Naive thymus-derived CD4-positive, alpha-beta T cell (primary cell): ENCODE measurements around the gene BCLAF1. TPM values are rescaled to one million over a fixed set of nuclear protein-coding genes. Genes with fewer than 3 reads are reported as not detected.
A peak's percentile ranks its signal among the peaks of the same experiment; 100 is the strongest.

Source experiments
- ATAC-seq: fragments of 150-1000 bp; cut with Tn5 transposase; 2 replicates; pipeline ENCODE4 v1.10.0; 2021; ENCODE audit warnings: mild to moderate bottlenecking, moderate library complexity
- CTCF ChIA-PET: fragments of 350-600 bp; sonication (Branson Sonifier 250); formaldehyde crosslinking; loops from one replicate; lab custom pipeline; 2021; ENCODE audit warnings: antibody characterized with exemption; lab: Charles Lee
- POLR2A ChIA-PET: fragments of 350-600 bp; sonication (Branson Sonifier 250); formaldehyde crosslinking; loops from one replicate; lab custom pipeline; 2021; ENCODE audit warnings: antibody characterized with exemption, inconsistent platforms; lab: Charles Lee
- DNase-seq, 9 donors: peaks; one replicate each; pipeline versions ENCODE4 v3.0.0 to v3.0.0-alpha.2; 2020 to 2022; ENCODE audit warnings: mixed read lengths in 1 of 9
- H3K27ac ChIP-seq: one replicate; pipeline ENCODE4 v1.7.0; 2013; ENCODE audit warnings: mild to moderate bottlenecking, low read depth, low read length, moderate library complexity
- H3K27me3 ChIP-seq, 2 donors: one replicate each; pipeline ENCODE4 v1.7.0; 2013; ENCODE audit warnings: low read length in 2 of 2, mild to moderate bottlenecking in 2 of 2, moderate library complexity in 2 of 2; ENCODE audit not compliant: control insufficient read depth in 2 of 2, insufficient read depth in 2 of 2
- H3K36me3 ChIP-seq, 3 experiments: 1 replicate in 2 of 3; 2 replicates in 1 of 3; pipeline ENCODE4 v1.7.0; 2013; ENCODE audit warnings: low read length in 3 of 3, mild to moderate bottlenecking in 3 of 3, moderate library complexity in 1 of 3; ENCODE audit not compliant: insufficient read depth in 3 of 3, control insufficient read depth in 2 of 3
- H3K4me1 ChIP-seq, 2 donors: one replicate each; pipeline ENCODE4 v1.7.0; 2013; ENCODE audit warnings: low read length in 2 of 2, mild to moderate bottlenecking in 2 of 2, moderate library complexity in 1 of 2; ENCODE audit not compliant: control insufficient read depth in 2 of 2, insufficient read depth in 2 of 2
- H3K4me3 ChIP-seq: 2 replicates; pipeline ENCODE4 v1.7.0; 2013; ENCODE audit warnings: mild to moderate bottlenecking, low read length
- H3K9me3 ChIP-seq, 3 experiments: 1 replicate in 2 of 3; 2 replicates in 1 of 3; pipeline ENCODE4 v1.7.0; 2013; ENCODE audit warnings: low read length in 3 of 3; ENCODE audit not compliant: control insufficient read depth in 2 of 3
- H3K27ac Mint-ChIP-seq, 9 donors: one replicate each; pipeline ENCODE4 v1.8.0; 2020 to 2022; ENCODE audit warnings: mixed read lengths in 9 of 9, mild to moderate bottlenecking in 8 of 9, moderate library complexity in 5 of 9, inconsistent platforms in 2 of 9
- H3K27me3 Mint-ChIP-seq, 5 donors: one replicate each; pipeline ENCODE4 v1.8.0; 2021 to 2022; ENCODE audit warnings: mixed read lengths in 5 of 5, mild to moderate bottlenecking in 1 of 5
- H3K36me3 Mint-ChIP-seq, 5 donors: one replicate each; pipeline ENCODE4 v1.8.0; 2020 to 2022; ENCODE audit warnings: mixed read lengths in 5 of 5, mild to moderate bottlenecking in 3 of 5, inconsistent platforms in 1 of 5
- H3K4me1 Mint-ChIP-seq, 7 donors: one replicate each; pipeline ENCODE4 v1.8.0; 2020 to 2022; ENCODE audit warnings: mixed read lengths in 7 of 7, mild to moderate bottlenecking in 3 of 7, inconsistent platforms in 1 of 7
- H3K4me3 Mint-ChIP-seq, 10 donors: one replicate each; pipeline ENCODE4 v1.8.0; 2020 to 2022; ENCODE audit warnings: mild to moderate bottlenecking in 10 of 10, mixed read lengths in 10 of 10, moderate library complexity in 6 of 10, inconsistent platforms in 2 of 10
- H3K9me3 Mint-ChIP-seq, 11 donors: one replicate each; pipeline ENCODE4 v1.8.0; 2020 to 2022; ENCODE audit warnings: mixed read lengths in 11 of 11, mild to moderate bottlenecking in 4 of 11, inconsistent platforms in 1 of 11, moderate library complexity in 1 of 11
- intact Hi-C, 2 donors: fragments of 100-400 bp; cut with micrococcal nuclease; formaldehyde crosslinking; loops; one replicate each; pipeline ENCODE4 v1.15.1; 2023
- polyA plus RNA-seq, 2 donors: library from polyadenylated mRNA; unstranded; fragments of 300-500 nt; fragmentation: Illumina TruSeq; gene quantifications; one replicate each; pipeline ENCODE4 v1.2.3, GENCODE V29; 2021
- total RNA-seq, 6 experiments: library from RNA in 5 of 6; stranded (reverse) in 5 of 6; gene quantifications; 1 replicate in 5 of 6; 2 replicates in 1 of 6; pipeline ENCODE4 v1.2.3 and lab custom pipeline; 2021 to 2026

The BCLAF1 gene
- total and polyA plus RNA-seq, 7 experiments from 2014 or later = 127 to 439 (median 245) TPM

DNA sequence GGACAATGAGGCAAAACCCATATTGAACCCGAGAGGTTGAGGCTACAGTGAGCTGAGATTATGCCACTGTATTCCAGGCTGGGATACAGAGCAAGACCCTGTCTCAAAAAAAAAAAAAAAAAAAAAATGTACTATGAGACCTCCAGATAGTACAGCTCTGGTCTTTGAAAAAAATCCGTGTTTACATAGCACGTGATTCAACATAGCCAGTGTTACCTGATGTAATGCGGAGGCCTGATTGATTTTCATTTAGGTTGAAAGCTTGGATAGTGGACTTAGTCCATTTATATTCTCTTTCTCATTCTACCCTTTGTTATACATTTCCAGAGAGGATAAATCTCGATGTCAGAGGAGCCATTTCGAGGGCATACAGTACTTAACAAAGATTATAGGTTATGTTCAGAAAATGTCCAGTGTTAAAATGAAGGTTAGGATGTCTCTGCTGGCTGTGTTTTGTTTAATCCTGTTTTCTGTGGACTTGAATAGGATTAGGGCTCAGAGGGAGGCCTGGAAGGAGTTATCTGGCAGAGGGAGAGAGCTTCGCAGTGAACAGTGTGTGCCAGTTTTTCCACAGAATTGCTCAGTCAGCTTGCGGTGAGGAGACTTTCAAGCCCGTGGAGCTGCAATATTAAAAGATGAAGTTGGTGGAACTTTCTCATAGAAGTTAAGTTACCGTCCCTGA, 33.9 kb upstream of the BCLAF1 start:
- DNase-seq = no peak

DNA sequence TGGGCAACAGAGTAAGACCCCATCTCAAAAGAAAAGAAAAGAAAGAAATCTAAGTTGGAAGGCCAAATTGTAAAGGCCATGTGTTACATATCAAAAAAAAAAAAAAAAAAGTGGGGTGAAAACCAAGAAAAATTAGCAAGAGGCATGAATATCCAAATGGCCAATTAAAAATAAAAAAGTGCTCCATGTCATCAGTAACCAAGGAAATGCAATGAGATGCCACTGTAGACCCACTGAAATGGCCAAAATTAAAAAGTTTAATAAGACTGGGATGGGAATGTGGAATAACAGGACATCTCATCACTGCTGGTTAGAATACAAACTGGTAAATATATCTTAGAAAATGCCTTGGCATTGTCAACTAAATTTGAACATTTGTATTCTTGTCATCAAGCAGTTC, 30.1 kb upstream of the BCLAF1 start:
- POLR2A ChIA-PET = no interaction called here
- H3K27ac ChIP-seq = no peak overlapping the region
- Mint-ChIP-seq H3K9me3 (no peaks in the 10 kb centered on the region), H3K27ac (no peak overlapping the region), H3K27me3 (peaks cover 0 to 8% (median 0%) of the 10 kb centered on the region in 5 donors), H3K36me3 (no peaks in the 10 kb centered on the region), H3K4me1 (peaks cover 0 to 5% (median 0%) of the 10 kb centered on the region in 7 donors), H3K4me3 (no peak overlapping the region)
- no peaks in the 10 kb centered on the region for H3K27me3 ChIP-seq
- H3K36me3 ChIP-seq = no peaks in the 10 kb centered on the region
- no peaks in the 10 kb centered on the region for H3K4me1 ChIP-seq
- no peak for ATAC-seq
- H3K4me3 ChIP-seq = no peak overlapping the region
- DNase-seq = no peak
- CTCF ChIA-PET = interaction anchor here (1.1 kb wide), 1 partner anchor 93 kb away, joined by 3 read pairs; no protein-coding TSS in a partner anchor
- intact Hi-C loops = loop anchor here in 1 of 2 donors (5.0 kb wide), 1 partner anchor 37 kb away; no protein-coding TSS in a partner anchor
- H3K9me3 ChIP-seq = no peaks in the 10 kb centered on the region

More for the DNA sequence above, 33.9 kb upstream of the BCLAF1 start:
- CTCF ChIA-PET = interaction anchor here (0.9 kb wide), 1 partner anchor 97 kb away, joined by 3 read pairs; no protein-coding TSS in a partner anchor
- H3K27me3 ChIP-seq = no peaks in the 10 kb centered on the region
- H3K36me3 ChIP-seq = no peaks in the 10 kb centered on the region
- intact Hi-C loops = no loop called here
- H3K36me3 Mint-ChIP-seq = no peaks in the 10 kb centered on the region
- H3K4me3 Mint-ChIP-seq = no peak overlapping the region
- no peak overlapping the region for H3K4me3 ChIP-seq
- no peaks in the 10 kb centered on the region for H3K4me1 Mint-ChIP-seq
- no peak overlapping the region for H3K27ac Mint-ChIP-seq
- no peaks in the 10 kb centered on the region for H3K9me3 ChIP-seq
- H3K9me3 Mint-ChIP-seq = no peaks in the 10 kb centered on the region
- H3K27me3 Mint-ChIP-seq = peaks cover 0 to 8% (median 0%) of the 10 kb centered on the region in 5 donors
- no peaks in the 10 kb centered on the region for H3K4me1 ChIP-seq
- ATAC-seq = no peak
- POLR2A ChIA-PET = no interaction called here
- no peak overlapping the region for H3K27ac ChIP-seq

DNA sequence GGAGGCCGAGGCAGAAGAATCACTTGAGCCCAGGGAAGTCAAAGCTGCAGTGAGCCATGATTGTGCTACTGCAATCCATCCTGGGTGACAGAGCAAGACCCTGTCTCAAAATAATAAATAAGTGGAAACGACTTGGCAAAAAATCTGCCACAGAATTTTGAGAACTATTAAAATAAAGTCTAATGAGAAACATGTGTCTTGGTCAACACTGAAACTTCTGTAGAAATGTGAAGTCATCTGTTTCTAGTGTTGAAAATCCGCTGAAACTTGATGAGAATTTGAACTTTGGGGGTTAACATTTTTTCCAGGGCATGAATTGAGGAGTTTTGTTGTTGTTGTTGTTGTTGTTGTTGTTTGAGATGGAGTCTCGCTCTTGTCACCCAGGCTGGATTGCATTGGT, 29.0 kb upstream of the BCLAF1 start:
- Mint-ChIP-seq H3K27me3 (peaks cover 0 to 13% (median 0%) of the 10 kb centered on the region in 5 donors), H3K4me1 (peaks cover 0 to 5% (median 0%) of the 10 kb centered on the region in 7 donors), H3K27ac (no peak overlapping the region), H3K4me3 (no peak overlapping the region), H3K36me3 (no peaks in the 10 kb centered on the region), H3K9me3 (no peaks in the 10 kb centered on the region)
- ATAC-seq (no peak), DNase-seq (no peak)
- intact Hi-C loops = loop anchor here in 1 of 2 donors (5.0 kb wide), 1 partner anchor 36 kb away; no protein-coding TSS in a partner anchor
- ChIA-PET CTCF (interaction anchor here (0.7 to 1.4 kb wide), 5 partner anchors 8 to 868 kb away, joined by 3 to 5 read pairs (median 3); partner anchors contain the start of gene MTFR2), POLR2A (interaction anchor here (0.7 to 3.2 kb wide), 2 partner anchors 29 to 720 kb away, joined by 5 to 22 read pairs; partner anchors contain the start of gene BCLAF1)
- Histone ChIP-seq H3K27ac (no peak overlapping the region), H3K9me3 (no peaks in the 10 kb centered on the region), H3K36me3 (no peaks in the 10 kb centered on the region), H3K4me3 (no peak overlapping the region), H3K4me1 (no peaks in the 10 kb centered on the region), H3K27me3 (no peaks in the 10 kb centered on the region)

DNA sequence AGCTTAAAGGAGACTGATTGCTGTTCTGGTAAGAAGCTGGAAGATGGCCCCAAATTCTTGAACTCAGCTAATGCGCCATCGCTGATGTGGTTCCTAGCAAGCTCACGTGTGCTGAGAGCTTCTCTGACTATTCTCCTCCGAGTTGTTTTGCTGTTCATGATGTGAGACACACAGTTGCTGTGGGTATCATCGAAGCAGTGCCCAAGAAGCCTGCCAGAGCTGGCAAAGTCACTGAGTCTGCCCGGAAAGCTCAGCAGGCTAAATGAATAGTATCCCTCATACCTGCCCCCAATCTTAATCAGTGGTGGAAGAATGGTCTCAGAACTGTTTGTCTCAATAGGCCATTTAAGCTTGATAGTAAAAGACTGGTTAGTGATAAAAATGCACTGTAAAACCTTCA, 28.3 kb upstream of the BCLAF1 start:
- POLR2A ChIA-PET = interaction anchor here (0.7 to 3.2 kb wide), 2 partner anchors 23 to 28 kb away, joined by 3 to 22 read pairs; partner anchors contain the start of gene BCLAF1
- H3K4me1 Mint-ChIP-seq = peaks cover 0 to 5% (median 0%) of the 10 kb centered on the region in 7 donors
- no peaks in the 10 kb centered on the region for H3K36me3 Mint-ChIP-seq
- Histone ChIP-seq H3K9me3 (no peaks in the 10 kb centered on the region), H3K36me3 (no peaks in the 10 kb centered on the region), H3K4me3 (no peak overlapping the region), H3K27ac (no peak overlapping the region), H3K4me1 (no peaks in the 10 kb centered on the region), H3K27me3 (no peaks in the 10 kb centered on the region)
- no peaks in the 10 kb centered on the region for H3K9me3 Mint-ChIP-seq
- H3K27me3 Mint-ChIP-seq = peaks cover 0 to 18% (median 0%) of the 10 kb centered on the region in 5 donors
- no peak for DNase-seq
- ATAC-seq = no peak
- CTCF ChIA-PET = interaction anchor here (0.6 to 1.9 kb wide), 13 partner anchors 9 to 867 kb away, joined by 3 to 6 read pairs (median 3); partner anchors contain the start of gene MTFR2
- intact Hi-C loops = loop anchor here (1.0 to 5.0 kb wide), 13 partner anchors 28 to 867 kb away; partner anchors contain the start of genes MTFR2 (in 2 of the 2) and BCLAF1 (in 1 of the 2)
- H3K4me3 Mint-ChIP-seq = no peak overlapping the region
- no peak overlapping the region for H3K27ac Mint-ChIP-seq

DNA sequence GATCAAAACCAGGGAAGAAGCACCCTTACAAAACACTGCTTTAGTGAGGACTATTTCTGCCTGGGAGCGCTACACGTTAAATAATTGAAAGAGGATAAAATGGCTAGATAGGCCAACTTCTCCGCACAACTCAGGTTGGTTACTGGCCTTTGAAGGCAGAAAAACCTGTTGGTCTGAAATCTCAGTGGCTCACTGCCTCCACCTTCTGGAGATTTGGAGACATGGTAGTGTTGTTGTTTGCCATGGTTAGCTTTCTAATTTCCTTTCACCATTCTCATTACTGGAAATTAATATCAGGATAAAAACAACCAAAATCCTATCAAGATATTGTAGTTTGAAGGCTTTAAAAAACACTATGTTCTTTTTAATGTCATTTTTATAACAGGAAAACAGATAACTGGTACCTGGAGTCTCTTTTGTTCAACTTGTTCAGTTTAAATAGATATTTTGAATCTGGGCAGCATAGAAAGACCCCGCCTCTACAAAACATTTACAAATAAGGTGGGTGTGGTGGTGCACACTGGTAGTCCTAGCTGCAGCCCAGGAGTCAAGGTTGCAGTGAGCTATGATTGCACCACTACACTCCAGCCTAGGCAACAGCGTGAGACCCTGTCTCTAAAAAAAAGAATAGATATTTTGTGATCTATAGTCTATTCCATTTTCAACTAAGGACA, 27.5 kb upstream of the BCLAF1 start:
- intact Hi-C loops = loop anchor here (1.0 to 5.0 kb wide), 13 partner anchors 27 to 866 kb away; partner anchors contain the start of genes MTFR2 (in 2 of the 2) and BCLAF1 (in 1 of the 2)
- H3K4me1 ChIP-seq = no peaks in the 10 kb centered on the region
- no peaks in the 10 kb centered on the region for H3K36me3 ChIP-seq
- no peaks in the 10 kb centered on the region for H3K9me3 ChIP-seq
- CTCF ChIA-PET = interaction anchor here (0.6 to 1.9 kb wide), 15 partner anchors 8 to 866 kb away, joined by 3 to 6 read pairs (median 3); no protein-coding TSS in a partner anchor
- no peak overlapping the region for H3K4me3 ChIP-seq
- ATAC-seq = peak; percentile 91
- Mint-ChIP-seq H3K36me3 (no peaks in the 10 kb centered on the region), H3K4me1 (peaks cover 0 to 5% (median 0%) of the 10 kb centered on the region in 7 donors), H3K4me3 (no peak overlapping the region), H3K9me3 (no peaks in the 10 kb centered on the region), H3K27ac (peak overlapping the region in 1 of 9 donors; percentile 19), H3K27me3 (peaks cover 0 to 19% (median 0%) of the 10 kb centered on the region in 5 donors)
- peak; percentile 25 to 77 (median 66) for DNase-seq
- POLR2A ChIA-PET = interaction anchor here (0.7 to 3.2 kb wide), 3 partner anchors 23 to 27 kb away, joined by 3 to 22 read pairs (median 3); partner anchors contain the start of gene BCLAF1
- H3K27ac ChIP-seq = no peak overlapping the region
- H3K27me3 ChIP-seq = no peaks in the 10 kb centered on the region

DNA sequence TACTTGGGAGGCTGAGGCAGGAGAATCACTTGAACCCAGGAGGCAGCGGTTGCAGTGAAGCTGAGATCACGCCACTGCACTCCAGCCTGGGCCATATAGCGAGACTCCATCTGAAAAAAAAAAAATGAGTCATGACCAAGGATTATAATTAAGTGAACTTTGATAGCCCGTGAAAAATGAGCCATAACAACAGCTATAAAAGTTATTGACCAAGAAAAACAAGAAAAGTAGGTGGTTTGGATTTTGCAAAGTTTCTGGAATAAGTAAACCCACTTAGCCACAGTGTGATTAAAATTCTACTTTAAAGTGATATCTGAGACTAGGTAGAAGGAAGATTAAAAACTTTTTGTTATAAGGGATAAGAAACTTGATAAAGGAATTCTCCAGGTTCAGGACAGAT, 25.9 kb upstream of the BCLAF1 start:
- CTCF ChIA-PET = interaction anchor here (1.2 kb wide), 1 partner anchor 46 kb away, joined by 3 read pairs; no protein-coding TSS in a partner anchor
- intact Hi-C loops = loop anchor here in 1 of 2 donors (5.0 kb wide), 1 partner anchor 33 kb away; no protein-coding TSS in a partner anchor

More for the DNA sequence above, 25.9 kb upstream of the BCLAF1 start:
- no peaks in the 10 kb centered on the region for H3K36me3 Mint-ChIP-seq
- H3K4me3 ChIP-seq = no peak overlapping the region
- no peak for DNase-seq
- H3K36me3 ChIP-seq = no peaks in the 10 kb centered on the region
- H3K9me3 Mint-ChIP-seq = no peaks in the 10 kb centered on the region
- H3K27ac Mint-ChIP-seq = no peak overlapping the region
- peaks cover 0 to 5% (median 0%) of the 10 kb centered on the region in 7 donors for H3K4me1 Mint-ChIP-seq
- H3K4me1 ChIP-seq = no peaks in the 10 kb centered on the region
- H3K27me3 Mint-ChIP-seq = peaks cover 0 to 14% (median 0%) of the 10 kb centered on the region in 5 donors
- no peak for ATAC-seq
- H3K9me3 ChIP-seq = no peaks in the 10 kb centered on the region
- H3K27ac ChIP-seq = no peak overlapping the region
- POLR2A ChIA-PET = interaction anchor here (0.6 to 3.2 kb wide), 2 partner anchors 9 to 25 kb away, joined by 3 to 22 read pairs; partner anchors contain the start of gene BCLAF1
- H3K4me3 Mint-ChIP-seq = no peak overlapping the region
- H3K27me3 ChIP-seq = no peaks in the 10 kb centered on the region
